C4-2B (cell line): ENCODE results near the gene ZDBF2.

ENCODE experiments used
- CTCF ChIP-seq: fragments of 450-650 bp; conservative IDR thresholded peaks from 2 replicates; pipeline ENCODE4 v1.5.1; 2017; ENCODE audit warnings: mild to moderate bottlenecking
- ZFX ChIP-seq: fragments of 450-650 bp; IDR thresholded peaks from 2 replicates; pipeline ENCODE4 v1.6.1; 2017

- no peak for TF ChIP-seq CTCF
- peak; percentile 29; the same call in 1 of the 2 replicates for TF ChIP-seq ZFX
Observed at GRCh38 chr2:206274434-206275311, at the start of gene ZDBF2.
